ENCODE results near the gene LIMA1. TPM values are rescaled to one million over a fixed set of nuclear protein-coding genes. Genes with fewer than 3 reads are reported as not detected.

LIMA1 gene
- polyA plus RNA-seq, 1 donor from 2014 or later = 4.4 TPM

DNA sequence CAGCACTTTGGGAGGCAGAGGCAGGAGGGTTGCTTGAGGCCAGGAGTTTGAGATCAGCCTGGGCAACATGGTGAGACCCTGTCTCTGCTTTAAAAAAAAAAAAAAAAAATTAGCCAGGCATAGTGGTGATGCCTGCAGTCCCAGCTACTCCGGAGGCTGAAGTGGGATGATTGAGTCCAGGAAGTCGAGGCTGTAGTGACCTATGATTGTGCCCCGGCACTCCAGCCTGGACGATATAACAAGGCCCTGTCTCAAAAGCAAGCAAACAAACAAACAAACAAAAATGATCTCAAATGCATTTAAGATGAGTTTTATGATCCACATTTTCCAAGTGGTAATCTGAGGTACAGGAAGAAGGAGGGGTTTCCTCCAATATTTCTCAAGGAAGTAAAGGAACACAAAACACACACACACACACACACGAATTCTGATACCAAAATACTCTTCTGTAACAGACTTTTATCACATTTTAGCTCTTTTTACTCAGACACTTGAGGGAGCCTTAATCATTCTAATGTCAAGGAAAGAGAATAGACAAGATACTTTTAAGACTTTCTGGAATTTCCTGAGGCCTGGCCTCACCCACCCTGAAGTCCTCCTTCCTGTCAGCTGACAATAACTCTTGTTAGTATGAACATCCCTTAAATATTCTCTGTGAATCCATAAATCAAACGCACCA, 71.8 kb downstream of the LIMA1 start:
- H3K9me2 ChIP-seq (ENCODE audit: insufficient read depth, low read length) = no peaks in the 10 kb centered on the region
- H3K79me2 ChIP-seq (replicated peaks; ENCODE audit: insufficient read depth, low read length) = no peaks in the 10 kb centered on the region
- no peaks in the 10 kb centered on the region for H3K27me3 ChIP-seq (ENCODE audit: insufficient read depth, low read depth, low read length)
- H3K4me3 ChIP-seq (ENCODE audit: low read length) = no peak overlapping the region
- no peak overlapping the region for H3K4me2 ChIP-seq (ENCODE audit: low read length)
- H3K9me3 ChIP-seq (ENCODE audit: low read length) = no peaks in the 10 kb centered on the region
- H3K36me3 ChIP-seq (ENCODE audit: insufficient read depth, low read length) = no peaks in the 10 kb centered on the region
- no peak overlapping the region for H3K9ac ChIP-seq (ENCODE audit: low read length)
- H2AFZ ChIP-seq (ENCODE audit: low read depth, low read length) = no peak overlapping the region
- no peaks in the 10 kb centered on the region for H4K20me1 ChIP-seq (ENCODE audit: insufficient read depth)
- no peaks in the 10 kb centered on the region for H3F3A ChIP-seq (ENCODE audit: insufficient read depth, low read length, poor library complexity, severe bottlenecking)
- TF ChIP-seq MXI1 (conservative IDR thresholded peaks at IDR 0.05; ENCODE audit: poor library complexity, severe bottlenecking) (no peak), POLR2AphosphoS5 (IDR thresholded peaks at IDR 0.05) (no peak), CTCF (IDR thresholded peaks at IDR 0.05; ENCODE audit: poor library complexity, severe bottlenecking) (no peak)
- H3K27ac ChIP-seq (ENCODE audit: low read length) = no peak overlapping the region

GRCh38 chr12:50207424-50207823, 75.9 kb downstream of the LIMA1 start:
- Histone ChIP-seq H3K27ac (ENCODE audit: low read length) (no peak overlapping the region), H3K36me3 (ENCODE audit: insufficient read depth, low read length) (no peaks in the 10 kb centered on the region), H3K79me2 (replicated peaks; ENCODE audit: insufficient read depth, low read length) (no peaks in the 10 kb centered on the region), H4K20me1 (ENCODE audit: insufficient read depth) (no peaks in the 10 kb centered on the region), H3K9ac (ENCODE audit: low read length) (no peak overlapping the region), H3K4me2 (ENCODE audit: low read length) (no peak overlapping the region), H3K9me2 (ENCODE audit: insufficient read depth, low read length) (no peaks in the 10 kb centered on the region), H3K9me3 (ENCODE audit: low read length) (no peaks in the 10 kb centered on the region), H3K27me3 (ENCODE audit: insufficient read depth, low read depth, low read length) (no peaks in the 10 kb centered on the region), H2AFZ (ENCODE audit: low read depth, low read length) (no peak overlapping the region), H3K4me3 (ENCODE audit: low read length) (no peak overlapping the region), H3F3A (ENCODE audit: insufficient read depth, low read length, poor library complexity, severe bottlenecking) (no peaks in the 10 kb centered on the region)
- TF ChIP-seq MXI1 (conservative IDR thresholded peaks at IDR 0.05; ENCODE audit: poor library complexity, severe bottlenecking) = no peak
- TF ChIP-seq RAD21 (conservative IDR thresholded peaks at IDR 0.05) = no peak
- no peak for TF ChIP-seq EZH2 (IDR thresholded peaks at IDR 0.05; ENCODE audit: borderline replicate concordance, insufficient read depth, low read length, poor library complexity, severe bottlenecking)
- no peak for TF ChIP-seq EP300 (conservative IDR thresholded peaks at IDR 0.05; ENCODE audit: poor library complexity, severe bottlenecking)
- TF ChIP-seq CTCF (IDR thresholded peaks at IDR 0.05; ENCODE audit: poor library complexity, severe bottlenecking) = no peak
- TF ChIP-seq TAF1 (IDR thresholded peaks at IDR 0.05; ENCODE audit: low read depth) = no peak
- no peak for TF ChIP-seq REST (IDR thresholded peaks at IDR 0.05; ENCODE audit: borderline replicate concordance)
- TF ChIP-seq SMC3 (conservative IDR thresholded peaks at IDR 0.05; ENCODE audit: poor library complexity) = no peak
- TF ChIP-seq POLR2AphosphoS5 (IDR thresholded peaks at IDR 0.05) = no peak

Data from neural cell (in vitro differentiated cells).